Measurements from ENCODE around the gene UPK1A. TPM values are rescaled to one million over a fixed set of nuclear protein-coding genes. Genes with fewer than 3 reads are reported as not detected.

The UPK1A gene
- total RNA-seq, 3 donors from 2014 or later = 0.22 to 0.26 (median 0.23) TPM

DNA sequence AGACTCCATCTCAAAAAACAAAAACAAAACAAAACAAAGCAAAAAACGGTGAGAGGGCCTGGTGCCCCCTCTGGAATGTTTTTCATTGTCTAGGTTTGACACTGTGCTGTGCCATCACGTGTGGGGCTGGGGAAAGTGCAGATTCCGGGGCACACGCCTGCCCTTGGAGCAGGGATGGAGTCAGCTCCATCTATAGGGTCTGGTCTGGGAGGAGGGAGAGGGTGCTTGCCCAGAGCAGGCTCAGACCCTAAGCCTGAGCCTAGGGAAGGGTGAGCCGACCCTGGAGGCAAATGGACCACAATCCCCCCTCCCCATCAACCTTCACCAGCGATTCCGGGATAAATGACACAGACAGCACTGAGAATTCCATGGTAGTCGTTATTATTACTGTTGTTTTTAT is 27.1 kb downstream of the UPK1A start:
- DNase-seq (no peak), ATAC-seq (peak; percentile 15 to 20)
- Mint-ChIP-seq H3K4me3 (no peak overlapping the region), H3K9me3 (no peaks in the 10 kb centered on the region), H3K36me3 (ENCODE audit: insufficient read depth) (no peaks in the 10 kb centered on the region), H3K27me3 (ENCODE audit: low read depth) (no peaks in the 10 kb centered on the region), H3K4me1 (ENCODE audit: low read depth) (no peaks in the 10 kb centered on the region)

DNA sequence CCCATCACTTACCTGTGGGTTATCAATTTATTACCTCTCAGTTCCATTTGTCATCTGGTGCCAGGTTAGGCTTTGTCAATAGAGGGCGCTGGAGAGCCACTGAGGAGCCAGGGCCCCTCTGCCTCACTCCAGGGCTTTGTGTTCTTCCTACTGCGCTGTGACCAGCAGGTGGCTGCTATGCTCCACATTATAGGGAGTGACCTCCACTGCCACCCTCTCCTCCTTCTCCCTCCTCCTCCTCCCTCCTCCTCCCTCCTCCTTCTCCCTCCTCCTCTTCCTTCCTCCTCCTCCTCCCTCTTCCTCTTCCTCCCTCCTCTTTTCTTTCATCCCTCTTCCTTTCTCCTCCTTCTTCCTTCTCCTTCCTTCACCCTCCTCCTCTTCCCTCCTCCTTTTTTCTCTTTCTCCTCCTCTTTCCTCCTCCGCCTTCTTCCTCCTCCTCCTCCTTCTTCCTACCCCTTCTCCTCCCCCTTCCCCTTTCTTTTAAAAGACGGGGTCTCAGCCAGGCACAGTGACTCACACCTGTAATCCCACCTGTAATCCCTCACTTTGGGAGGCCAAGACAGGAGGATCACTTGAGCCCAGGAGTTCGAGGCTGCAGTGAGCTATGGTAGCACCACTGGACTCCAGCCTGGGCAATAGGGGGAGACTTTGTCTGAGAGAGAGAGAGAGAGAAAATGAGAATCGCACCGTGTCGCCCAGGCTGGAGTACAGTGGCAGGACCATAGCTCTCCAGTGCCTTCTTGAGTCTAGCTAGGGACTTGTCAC is 27.7 kb downstream of the UPK1A start:
- peak; percentile 100 for ATAC-seq
- peak; percentile 91 for DNase-seq
- Mint-ChIP-seq H3K4me1 (ENCODE audit: low read depth) (no peaks in the 10 kb centered on the region), H3K4me3 (no peak overlapping the region), H3K9me3 (no peaks in the 10 kb centered on the region), H3K27me3 (ENCODE audit: low read depth) (no peaks in the 10 kb centered on the region), H3K36me3 (ENCODE audit: insufficient read depth) (no peaks in the 10 kb centered on the region)

DNA sequence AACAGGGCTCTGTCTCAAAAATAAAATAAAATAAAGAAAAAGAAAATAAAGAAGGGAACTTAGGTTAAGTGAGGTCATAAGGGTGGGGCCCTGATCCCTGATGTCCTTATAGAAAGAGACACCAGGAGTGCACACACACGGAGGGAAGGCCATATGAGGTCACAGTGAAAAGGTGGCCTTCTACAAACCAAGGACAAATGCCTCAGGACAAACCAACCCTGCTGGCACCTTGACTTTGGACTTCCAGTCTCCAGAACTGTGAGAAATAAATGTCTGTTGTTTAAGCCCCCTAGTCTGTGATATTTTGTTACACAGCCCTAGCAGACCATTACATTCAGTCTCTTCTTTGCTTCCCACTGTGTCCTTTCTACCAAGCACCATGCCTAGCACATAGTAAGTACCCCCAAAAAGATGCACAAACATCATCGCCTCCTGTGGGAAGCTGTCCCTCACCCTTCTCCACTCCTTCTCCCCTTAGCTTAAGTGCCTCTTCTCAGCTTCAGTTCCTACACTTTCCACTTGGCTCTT is 29.6 kb downstream of the UPK1A start:
- no peaks in the 10 kb centered on the region for H3K9me3 Mint-ChIP-seq
- no peaks in the 10 kb centered on the region for H3K36me3 Mint-ChIP-seq (ENCODE audit: insufficient read depth)
- H3K4me3 Mint-ChIP-seq = no peak overlapping the region
- H3K4me1 Mint-ChIP-seq (ENCODE audit: low read depth) = no peaks in the 10 kb centered on the region
- H3K27me3 Mint-ChIP-seq (ENCODE audit: low read depth) = no peaks in the 10 kb centered on the region
- no peak for ATAC-seq
- DNase-seq = no peak

- Mint-ChIP-seq H3K4me3 (no peak overlapping the region), H3K9me3 (no peaks in the 10 kb centered on the region), H3K4me1 (ENCODE audit: low read depth) (no peaks in the 10 kb centered on the region), H3K27me3 (ENCODE audit: low read depth) (no peaks in the 10 kb centered on the region), H3K36me3 (ENCODE audit: insufficient read depth) (no peaks in the 10 kb centered on the region)
- DNase-seq (no peak), ATAC-seq (peak in 1 of 2 donors; percentile 17)
Observed at GRCh38 chr19:35696835-35697234, 30.5 kb downstream of the UPK1A start.

- ATAC-seq = peak; percentile 100
- Mint-ChIP-seq H3K9me3 (no peaks in the 10 kb centered on the region), H3K4me3 (peak overlapping the region; percentile 87)
Observed at GRCh38 chr19:35702223-35703012, 36.1 kb downstream of the UPK1A start.

GRCh38 chr19:35703343-35703742 is 37.0 kb downstream of the UPK1A start:
- no peak for ATAC-seq
- H3K36me3 Mint-ChIP-seq (ENCODE audit: insufficient read depth) = no peaks in the 10 kb centered on the region
- no peaks in the 10 kb centered on the region for H3K9me3 Mint-ChIP-seq
- no peak overlapping the region for H3K4me3 Mint-ChIP-seq
- no peaks in the 10 kb centered on the region for H3K27me3 Mint-ChIP-seq (ENCODE audit: low read depth)
- H3K4me1 Mint-ChIP-seq (ENCODE audit: low read depth) = peaks cover 4% of the 10 kb centered on the region
- no peak for DNase-seq

More at GRCh38 chr19:35702223-35703012, 36.1 kb downstream of the UPK1A start:
- Mint-ChIP-seq H3K36me3 (ENCODE audit: insufficient read depth) (no peaks in the 10 kb centered on the region), H3K27me3 (ENCODE audit: low read depth) (no peaks in the 10 kb centered on the region), H3K4me1 (ENCODE audit: low read depth) (peaks cover 4% of the 10 kb centered on the region)
- peak; percentile 90 for DNase-seq

DNA sequence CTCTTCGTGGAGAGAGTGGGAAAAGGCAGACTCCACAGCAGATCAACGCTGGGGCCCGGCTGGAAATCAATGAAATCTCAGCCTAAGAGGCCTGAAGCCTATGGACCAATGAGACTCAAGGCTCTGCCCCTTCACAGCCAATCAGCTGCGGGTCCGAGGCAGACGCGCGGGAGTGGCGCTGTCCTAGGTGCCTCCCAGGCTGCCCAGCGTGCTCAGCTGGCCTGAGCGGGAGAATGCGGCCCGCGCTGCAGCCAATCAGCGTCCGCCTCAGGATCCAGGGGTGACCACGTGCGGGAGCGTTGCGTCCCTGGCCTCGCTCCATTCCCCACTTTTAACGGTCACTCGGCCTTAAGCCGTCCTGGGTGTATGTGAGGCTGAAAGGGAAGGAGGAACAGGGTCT is 37.9 kb downstream of the UPK1A start, which contains the start of gene ZBTB32:
TSS of gene ZBTB32 (plus strand) at position 341 of the 400 bp plus-strand sequence. CDS start 10,069 bp downstream, outside the sequence.
- peaks cover 4% of the 10 kb centered on the region for H3K4me1 Mint-ChIP-seq (ENCODE audit: low read depth)
- H3K9me3 Mint-ChIP-seq = no peaks in the 10 kb centered on the region
- no peak for ATAC-seq
- no peaks in the 10 kb centered on the region for H3K36me3 Mint-ChIP-seq (ENCODE audit: insufficient read depth)
- DNase-seq = no peak
- no peaks in the 10 kb centered on the region for H3K27me3 Mint-ChIP-seq (ENCODE audit: low read depth)
- peak within 1 kb of the TSS; percentile 19 for H3K4me3 Mint-ChIP-seq

DNA sequence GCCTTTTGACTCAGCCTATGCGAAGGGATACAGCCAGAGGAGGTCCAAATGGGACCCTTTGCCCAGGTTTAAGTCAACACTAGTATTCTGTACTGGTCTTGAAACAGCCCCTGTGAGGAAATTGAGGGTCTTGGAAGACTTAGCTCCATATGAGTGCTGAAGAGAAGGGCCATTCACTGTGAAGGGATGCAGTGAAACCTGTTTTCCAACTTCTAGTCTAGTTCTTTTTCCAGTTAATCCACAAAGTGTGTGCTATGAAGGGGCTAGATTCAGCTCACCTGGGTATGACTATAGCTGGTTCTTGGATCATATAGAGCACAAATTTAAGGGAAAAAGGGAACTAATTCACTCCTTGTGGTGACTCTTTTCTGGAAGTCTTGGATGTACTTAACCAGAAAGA is 42.1 kb downstream of the UPK1A start:
- Mint-ChIP-seq H3K27me3 (ENCODE audit: low read depth) (no peaks in the 10 kb centered on the region), H3K36me3 (ENCODE audit: insufficient read depth) (no peaks in the 10 kb centered on the region), H3K9me3 (no peaks in the 10 kb centered on the region), H3K4me3 (no peak overlapping the region), H3K4me1 (ENCODE audit: low read depth) (peaks cover 33% of the 10 kb centered on the region)
- DNase-seq (no peak), ATAC-seq (no peak)

GRCh38 chr19:35710784-35711723 is 44.7 kb downstream of the UPK1A start:
- H3K27me3 Mint-ChIP-seq (ENCODE audit: low read depth) = no peaks in the 10 kb centered on the region
- H3K9me3 Mint-ChIP-seq = no peaks in the 10 kb centered on the region
- ATAC-seq = peak; percentile 44 to 47
- H3K36me3 Mint-ChIP-seq (ENCODE audit: insufficient read depth) = peaks cover 7% of the 10 kb centered on the region
- peak overlapping the region; percentile 58 for H3K4me3 Mint-ChIP-seq
- peaks cover 53% of the 10 kb centered on the region for H3K4me1 Mint-ChIP-seq (ENCODE audit: low read depth)
- peak; percentile 50 for DNase-seq

- Mint-ChIP-seq H3K9me3 (no peaks in the 10 kb centered on the region), H3K4me3 (peak overlapping the region; percentile 91), H3K4me1 (ENCODE audit: low read depth) (peaks cover 60% of the 10 kb centered on the region), H3K36me3 (ENCODE audit: insufficient read depth) (peaks cover 10% of the 10 kb centered on the region), H3K27me3 (ENCODE audit: low read depth) (no peaks in the 10 kb centered on the region)
- DNase-seq (peak; percentile 45), ATAC-seq (peak; percentile 31 to 33)
Observed at GRCh38 chr19:35712567-35713505, 46.5 kb downstream of the UPK1A start.

- Mint-ChIP-seq H3K4me3 (peak overlapping the region; percentile 91), H3K9me3 (no peaks in the 10 kb centered on the region), H3K27me3 (ENCODE audit: low read depth) (no peaks in the 10 kb centered on the region), H3K4me1 (ENCODE audit: low read depth) (peaks cover 60% of the 10 kb centered on the region), H3K36me3 (ENCODE audit: insufficient read depth) (peaks cover 10% of the 10 kb centered on the region)
- DNase-seq (no peak), ATAC-seq (no peak)
Observed at GRCh38 chr19:35713506-35713850, 47.2 kb downstream of the UPK1A start.

- no peak for DNase-seq
- Mint-ChIP-seq H3K4me1 (ENCODE audit: low read depth) (peaks cover 60% of the 10 kb centered on the region), H3K9me3 (no peaks in the 10 kb centered on the region), H3K36me3 (ENCODE audit: insufficient read depth) (peaks cover 10% of the 10 kb centered on the region), H3K4me3 (peak overlapping the region; percentile 91), H3K27me3 (ENCODE audit: low read depth) (no peaks in the 10 kb centered on the region)
- ATAC-seq = no peak
Observed at GRCh38 chr19:35713904-35714495, 47.7 kb downstream of the UPK1A start.

Data from activated T-cell treated with anti-CD3 and anti-CD28 coated beads, Interleukin-2, amount 50 U/mL, for 4 hours (primary cell).